GM19455 (cell line): ENCODE data around the gene ABCG1.
"Not testable (repeated sequence)": the region's sequence is repeated elsewhere in the genome, so short reads cannot be mapped to it uniquely, and the experiment has no call there.

Experiments
- ATAC-seq: cut with Tn5 transposase; IDR thresholded peaks from one replicate; pipeline ENCODE4 v1.9.1; 2021; ENCODE audit not compliant: unreplicated experiment

ABCG1 gene

GRCh38 chr21:42218836-42219605 is at the start of gene ABCG1:
Gene ABCG1, plus strand, starts transcription at chr21:42219140. Its CDS starts 123 bp downstream, at chr21:42219263.
- no peak for ATAC-seq

- no peak for ATAC-seq
These were observed 49.2 kb upstream of the ABCG1 start for GRCh38 chr21:42169758-42170157.

DNA sequence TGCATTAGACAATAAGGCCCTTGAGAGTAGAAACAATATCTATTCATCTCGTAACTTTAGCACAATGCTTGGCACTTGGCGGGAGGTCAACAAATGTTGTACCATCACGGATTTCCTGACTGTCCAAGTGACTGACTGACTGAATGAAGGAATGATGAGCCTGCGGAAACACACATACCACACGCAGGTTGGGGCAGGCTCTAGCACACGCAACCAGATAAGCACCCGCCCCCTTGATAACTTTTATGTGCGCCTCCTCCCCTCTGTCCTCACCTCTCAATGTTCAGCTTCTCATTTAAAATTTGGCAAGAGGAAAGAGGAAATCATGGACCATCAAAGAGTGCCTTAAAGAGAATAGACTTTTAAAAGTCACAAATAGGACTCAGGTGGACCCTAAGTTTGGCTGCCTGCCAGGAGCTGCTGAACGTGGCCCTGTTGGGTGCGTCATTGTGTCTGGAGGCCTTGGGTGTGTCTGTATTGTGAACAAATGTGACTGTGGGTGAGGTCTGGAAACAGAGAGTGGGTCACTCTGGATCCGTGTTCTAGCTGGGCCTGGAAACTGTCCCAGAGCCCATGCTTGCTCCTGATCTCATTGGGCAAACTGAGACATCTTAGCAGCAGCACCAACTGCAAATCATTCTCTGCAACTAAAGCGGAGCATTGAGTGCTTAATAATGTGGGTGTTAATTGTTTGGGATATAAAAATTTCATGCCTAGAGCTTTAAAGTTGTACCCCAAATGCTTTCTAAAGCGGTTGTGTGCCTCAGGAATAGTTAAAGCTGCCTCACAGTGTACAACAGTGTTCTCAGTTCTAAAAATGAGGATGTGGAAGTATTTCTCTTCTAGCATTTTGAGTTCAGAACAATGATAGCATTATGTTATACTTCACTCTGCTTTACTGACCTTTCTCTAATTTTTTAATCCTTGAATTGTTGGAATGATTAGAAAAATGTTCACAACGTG is 47.6 kb upstream of the ABCG1 start:
- no peak for ATAC-seq

GRCh38 chr21:42172596-42173483 is 46.1 kb upstream of the ABCG1 start:
- ATAC-seq, result no peak

GRCh38 chr21:42174173-42174572 is 44.8 kb upstream of the ABCG1 start:
- ATAC-seq, result no peak

DNA sequence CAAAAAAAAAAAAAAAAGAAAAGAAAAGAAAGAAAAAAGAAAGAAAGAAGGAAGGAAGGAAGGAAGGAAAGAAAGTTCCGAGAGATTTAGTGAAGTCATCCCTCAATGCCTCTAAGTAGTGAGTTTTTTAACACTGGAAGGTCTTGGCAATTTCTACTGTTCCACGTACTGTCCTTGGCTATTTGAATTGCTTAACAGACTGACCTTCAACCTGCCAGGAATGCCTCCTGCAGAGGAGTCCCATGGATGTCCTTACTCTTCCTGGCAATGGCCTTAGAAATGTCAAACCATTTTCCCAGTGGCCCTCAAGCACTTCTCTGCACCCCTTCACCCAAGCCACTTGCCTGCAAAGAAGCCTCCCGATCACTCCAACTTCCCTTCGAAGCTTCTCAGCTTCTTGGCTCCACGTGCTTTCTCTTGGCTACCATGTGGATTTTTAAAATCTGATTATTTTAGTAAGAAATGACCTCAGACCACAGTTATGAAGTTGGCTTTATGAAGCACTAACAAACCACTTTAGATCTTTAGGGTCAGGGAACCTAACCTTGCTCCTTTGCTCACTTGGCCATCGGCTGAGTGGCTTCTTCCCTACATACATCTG is 43.7 kb upstream of the ABCG1 start:
- ATAC-seq, result no peak

- no peak for ATAC-seq
These were observed 42.1 kb upstream of the ABCG1 start for GRCh38 chr21:42176859-42177258.

DNA sequence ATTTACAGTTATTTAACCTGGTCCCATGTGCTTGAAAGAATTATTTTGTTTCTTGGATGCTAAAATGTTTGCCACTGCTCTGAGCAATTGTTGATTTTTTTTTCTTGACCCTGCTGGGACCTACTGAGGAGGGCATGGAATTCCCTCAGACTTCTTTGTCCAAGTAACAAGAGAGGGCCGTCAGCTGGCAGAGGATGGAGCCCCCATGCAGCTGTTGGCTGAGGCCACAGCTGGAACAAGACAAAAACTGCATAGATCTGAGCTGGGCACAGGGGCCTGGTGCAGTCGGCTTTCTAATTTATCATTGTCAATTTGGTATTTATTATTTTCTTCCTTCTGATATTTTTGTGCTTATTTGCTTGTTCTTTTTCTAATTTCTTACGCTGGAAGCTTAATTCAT is 39.6 kb upstream of the ABCG1 start:
- ATAC-seq, result no peak

GRCh38 chr21:42180001-42180400 is 38.9 kb upstream of the ABCG1 start:
- ATAC-seq, result not testable (repeated sequence)

DNA sequence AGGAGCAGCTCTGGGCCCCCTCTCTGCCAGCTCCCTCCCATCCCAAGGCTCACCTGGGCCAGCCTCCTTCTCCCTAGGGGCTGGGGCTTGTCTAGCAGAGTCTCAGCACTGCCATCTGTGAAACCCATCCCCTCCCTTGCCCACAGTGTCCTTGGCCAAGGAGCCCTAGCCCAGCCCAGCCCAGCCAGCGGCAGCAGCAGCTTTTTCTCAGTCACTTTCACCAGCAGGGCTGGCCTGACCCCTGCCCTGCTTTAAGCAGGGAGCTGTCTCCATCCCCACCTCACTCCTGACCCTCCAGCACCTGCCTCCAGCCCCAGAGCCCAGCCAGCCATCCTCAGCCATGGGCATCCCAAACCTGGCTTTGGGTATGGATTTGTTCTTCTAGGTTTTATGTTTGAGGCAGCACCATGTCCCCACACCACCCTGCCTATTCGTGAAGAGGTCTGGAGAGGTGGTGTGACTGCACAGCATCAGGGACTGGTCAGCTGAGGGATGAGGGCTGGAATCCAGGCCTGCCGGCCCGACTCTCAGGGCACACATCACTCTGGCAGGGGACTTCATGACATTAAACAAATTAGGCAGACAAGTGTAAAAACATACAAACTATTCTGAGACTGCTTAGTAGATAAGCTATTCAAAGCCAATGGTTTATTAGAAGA is 36.1 kb upstream of the ABCG1 start:
- ATAC-seq, result no peak

DNA sequence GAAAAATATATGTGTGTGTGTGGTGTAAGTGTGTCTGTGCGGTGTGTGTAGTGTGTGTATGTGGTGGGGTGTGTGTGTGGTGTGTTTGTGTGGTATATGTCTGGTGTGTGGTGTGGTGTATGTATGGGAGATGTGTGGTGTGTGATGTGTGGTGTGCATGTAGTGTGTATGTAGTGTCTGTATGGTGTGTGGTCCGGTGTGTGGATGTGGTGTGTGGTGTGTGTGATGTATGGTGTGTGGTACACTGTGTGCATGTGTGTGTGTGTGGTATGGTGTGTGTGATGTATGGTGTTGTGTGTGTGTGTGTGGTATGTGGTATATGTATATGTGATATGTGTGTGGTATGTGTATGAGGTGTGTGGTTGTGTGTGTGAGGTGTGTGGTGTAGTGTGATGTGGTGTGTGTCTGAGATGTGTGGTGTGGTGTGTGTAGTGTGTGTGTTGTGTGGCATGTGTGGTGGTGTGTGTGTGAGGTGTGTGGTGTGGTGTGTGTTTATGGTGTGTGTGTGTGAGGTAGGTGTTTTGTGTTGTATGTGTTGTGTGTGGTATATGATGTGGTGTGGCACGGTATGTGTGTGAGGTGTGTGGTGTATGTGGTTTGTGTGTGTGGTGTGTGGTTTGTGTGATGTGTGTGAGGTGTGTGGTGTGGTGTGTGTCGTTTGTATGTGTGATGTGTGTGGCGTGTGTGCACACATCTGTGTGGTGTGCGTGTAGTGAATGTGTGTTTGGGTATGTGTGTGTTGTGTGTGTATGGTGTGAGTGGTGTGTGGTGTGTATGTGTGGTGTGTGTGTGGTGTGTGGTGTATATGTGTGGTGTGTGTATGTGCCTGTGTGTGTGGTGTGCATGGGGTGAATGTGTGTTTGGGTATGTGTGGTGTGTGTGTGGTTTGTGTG is 35.3 kb upstream of the ABCG1 start:
- no peak for ATAC-seq

- ATAC-seq, result no peak
These were observed 32.3 kb upstream of the ABCG1 start for GRCh38 chr21:42186591-42186990.

GRCh38 chr21:42187976-42188653 is 30.8 kb upstream of the ABCG1 start:
- peak; percentile 97 for ATAC-seq

DNA sequence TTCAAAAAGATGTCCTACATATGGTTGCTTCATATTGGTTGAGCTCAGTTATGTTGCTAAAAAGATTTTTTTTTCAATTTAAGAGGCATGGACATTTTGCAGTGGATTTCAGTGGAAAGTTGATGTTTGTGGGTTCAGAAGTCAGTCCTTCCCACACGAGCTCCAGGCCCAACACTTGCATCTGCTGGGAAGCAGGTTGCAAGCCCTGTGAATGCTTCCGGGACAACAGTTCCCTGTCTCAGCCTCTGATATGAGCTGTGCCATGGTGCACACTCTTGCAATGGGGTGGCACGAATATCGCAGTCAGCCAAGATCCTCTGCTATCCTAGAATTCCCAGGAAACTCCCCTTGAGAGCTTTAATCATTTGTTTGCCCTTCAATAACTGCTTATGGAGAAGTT is 30.3 kb upstream of the ABCG1 start:
- no peak for ATAC-seq

DNA sequence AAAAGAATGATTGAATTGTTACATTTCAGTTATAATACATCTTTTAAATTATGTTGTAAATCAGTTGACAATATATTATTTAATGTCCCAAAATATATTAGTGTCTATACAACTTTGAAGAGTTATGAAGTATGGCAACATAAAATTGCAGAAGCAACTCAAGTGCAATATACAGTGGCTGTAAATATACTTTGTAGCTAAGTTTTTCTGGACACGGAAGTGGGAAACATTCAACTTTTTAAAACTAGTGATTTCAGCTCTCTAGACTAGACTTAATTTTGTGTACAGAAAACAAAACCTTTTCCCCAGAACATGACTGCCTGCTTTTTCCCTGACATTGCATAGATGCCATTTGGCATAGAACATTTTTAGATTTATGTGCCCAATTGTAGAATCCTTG is 29.5 kb upstream of the ABCG1 start:
- ATAC-seq, result no peak

GRCh38 chr21:42189860-42190485 is 29.0 kb upstream of the ABCG1 start:
- ATAC-seq, result no peak

DNA sequence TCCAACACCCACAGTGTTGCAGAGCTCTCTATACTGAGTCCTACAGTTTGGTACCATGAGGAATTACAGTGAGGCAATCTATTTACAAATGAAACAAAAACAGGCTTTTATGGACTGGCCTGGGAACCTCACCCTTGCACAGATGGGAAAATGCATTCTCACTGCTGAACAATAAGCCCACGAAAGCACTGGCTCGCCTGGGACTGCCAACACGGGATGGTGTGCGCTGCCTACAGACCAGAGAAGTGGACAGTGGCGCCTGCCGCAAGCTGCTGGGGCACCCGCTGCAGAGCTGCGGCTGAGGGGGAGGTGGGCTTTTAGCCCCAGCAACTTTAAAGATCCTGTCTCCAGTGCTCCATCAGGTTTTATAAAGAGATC is 28.5 kb upstream of the ABCG1 start:
- ATAC-seq, result no peak

GRCh38 chr21:42191064-42191463 is 27.9 kb upstream of the ABCG1 start:
- ATAC-seq, result no peak
